D341Med (cell line): ENCODE data around the gene LRP1.
A peak's percentile ranks its signal among the peaks of the same experiment; 100 is the strongest.

Source experiments
- DNase-seq: peaks from one replicate; pipeline ENCODE4 v3.0.0; 2012; ENCODE audit warnings: low spot score

LRP1 gene

DNA sequence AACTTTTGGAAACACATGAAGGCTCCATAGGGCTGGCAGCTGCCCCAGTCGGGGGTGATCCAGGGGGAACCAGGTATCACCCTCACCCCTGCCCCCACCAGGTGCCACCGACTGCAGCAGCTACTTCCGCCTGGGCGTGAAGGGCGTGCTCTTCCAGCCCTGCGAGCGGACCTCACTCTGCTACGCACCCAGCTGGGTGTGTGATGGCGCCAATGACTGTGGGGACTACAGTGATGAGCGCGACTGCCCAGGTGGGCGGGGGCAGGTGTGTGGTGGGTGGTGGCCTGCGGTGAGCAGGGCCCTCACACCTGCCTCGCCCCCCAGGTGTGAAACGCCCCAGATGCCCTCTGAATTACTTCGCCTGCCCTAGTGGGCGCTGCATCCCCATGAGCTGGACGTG, 66.0 kb downstream of the LRP1 start:
- DNase-seq = no peak

DNA sequence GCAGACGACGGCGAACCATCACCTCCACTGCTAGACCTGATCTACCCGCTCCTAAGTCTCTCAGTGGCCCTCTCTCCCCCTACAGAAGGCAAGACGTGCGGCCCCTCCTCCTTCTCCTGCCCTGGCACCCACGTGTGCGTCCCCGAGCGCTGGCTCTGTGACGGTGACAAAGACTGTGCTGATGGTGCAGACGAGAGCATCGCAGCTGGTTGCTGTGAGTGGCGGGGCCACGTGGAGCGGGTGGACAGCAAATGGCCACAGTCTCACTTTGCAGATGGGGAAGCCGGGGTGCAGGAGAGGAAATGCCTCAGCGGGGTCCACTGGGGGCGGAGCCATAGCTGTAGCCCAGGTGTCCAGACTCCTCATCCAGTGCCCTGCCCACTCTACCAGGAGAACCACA, 66.9 kb downstream of the LRP1 start:
- DNase-seq = no peak

GRCh38 chr12:57195611-57196371, 67.5 kb downstream of the LRP1 start:
- no peak for DNase-seq

DNA sequence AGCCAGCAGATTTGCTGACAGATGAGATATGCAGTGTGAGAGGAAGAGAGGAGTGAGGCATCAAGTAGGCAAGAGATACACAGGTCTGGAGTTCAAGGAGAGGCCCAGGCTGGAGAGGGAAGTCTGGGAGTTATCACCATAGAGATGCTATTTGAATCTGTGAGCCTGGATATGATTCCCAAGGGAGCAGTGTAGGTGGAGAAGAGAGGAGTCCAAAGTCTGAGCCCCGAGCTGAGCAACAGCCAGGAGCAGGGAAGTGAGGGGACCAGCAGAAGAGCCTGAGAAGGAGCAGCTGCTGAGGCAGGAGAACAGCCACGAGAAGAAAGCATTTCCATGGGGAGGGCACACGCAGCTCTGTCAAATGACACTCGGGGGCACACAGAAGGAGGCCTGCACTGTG, 68.2 kb downstream of the LRP1 start:
- no peak for DNase-seq

DNA sequence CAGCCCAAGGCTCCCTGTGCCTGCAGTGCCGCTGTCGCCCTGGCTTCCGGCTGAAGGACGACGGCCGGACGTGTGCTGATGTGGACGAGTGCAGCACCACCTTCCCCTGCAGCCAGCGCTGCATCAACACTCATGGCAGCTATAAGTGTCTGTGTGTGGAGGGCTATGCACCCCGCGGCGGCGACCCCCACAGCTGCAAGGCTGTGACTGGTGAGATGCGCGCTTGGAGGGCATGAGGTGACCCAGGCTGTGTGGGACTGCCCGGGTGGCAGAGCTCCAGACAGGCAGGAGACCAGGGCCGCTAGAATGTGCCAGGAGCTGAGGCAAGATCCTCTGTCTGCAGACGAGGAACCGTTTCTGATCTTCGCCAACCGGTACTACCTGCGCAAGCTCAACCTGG, 68.7 kb downstream of the LRP1 start:
- no peak for DNase-seq

DNA sequence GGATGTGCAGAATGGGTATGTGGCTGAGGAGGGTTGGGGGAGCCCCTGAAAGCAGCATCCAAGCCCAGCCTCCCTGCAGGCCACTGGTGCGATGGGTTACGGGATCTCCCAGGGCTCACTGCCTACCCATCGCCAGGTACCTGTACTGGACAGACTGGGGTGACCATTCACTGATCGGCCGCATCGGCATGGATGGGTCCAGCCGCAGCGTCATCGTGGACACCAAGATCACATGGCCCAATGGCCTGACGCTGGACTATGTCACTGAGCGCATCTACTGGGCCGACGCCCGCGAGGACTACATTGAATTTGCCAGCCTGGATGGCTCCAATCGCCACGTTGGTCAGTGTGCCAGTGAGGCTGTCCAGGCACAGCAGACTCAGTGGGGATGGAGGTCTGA, 70.0 kb downstream of the LRP1 start:
- no peak for DNase-seq

DNA sequence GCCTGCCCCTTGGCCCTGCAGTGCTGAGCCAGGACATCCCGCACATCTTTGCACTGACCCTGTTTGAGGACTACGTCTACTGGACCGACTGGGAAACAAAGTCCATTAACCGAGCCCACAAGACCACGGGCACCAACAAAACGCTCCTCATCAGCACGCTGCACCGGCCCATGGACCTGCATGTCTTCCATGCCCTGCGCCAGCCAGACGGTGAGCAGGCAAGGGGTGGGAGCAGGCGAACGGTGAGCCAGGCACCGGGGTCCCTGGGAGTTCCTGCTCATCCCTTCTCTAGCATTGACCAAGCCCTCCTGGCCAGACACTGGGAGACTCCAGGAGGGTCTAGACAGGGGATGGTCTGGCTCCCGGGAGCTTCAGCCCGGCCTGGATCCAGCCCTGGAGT, 70.9 kb downstream of the LRP1 start:
- no peak for DNase-seq

DNA sequence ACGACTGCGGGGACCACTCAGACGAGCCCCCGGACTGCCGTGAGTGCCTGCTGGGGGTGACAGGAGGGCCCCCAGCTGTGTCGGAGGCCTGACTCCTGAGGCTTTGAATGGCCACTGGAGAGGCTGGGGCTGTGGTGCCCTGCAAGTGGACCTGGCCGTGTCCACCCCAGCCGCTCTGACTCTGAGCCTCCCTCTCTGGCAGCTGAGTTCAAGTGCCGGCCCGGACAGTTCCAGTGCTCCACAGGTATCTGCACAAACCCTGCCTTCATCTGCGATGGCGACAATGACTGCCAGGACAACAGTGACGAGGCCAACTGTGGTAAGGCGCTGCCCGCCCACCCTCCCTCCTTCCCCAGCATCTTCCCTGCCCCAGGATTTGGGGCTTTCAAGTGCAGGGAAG, 72.2 kb downstream of the LRP1 start:
- no peak for DNase-seq

DNA sequence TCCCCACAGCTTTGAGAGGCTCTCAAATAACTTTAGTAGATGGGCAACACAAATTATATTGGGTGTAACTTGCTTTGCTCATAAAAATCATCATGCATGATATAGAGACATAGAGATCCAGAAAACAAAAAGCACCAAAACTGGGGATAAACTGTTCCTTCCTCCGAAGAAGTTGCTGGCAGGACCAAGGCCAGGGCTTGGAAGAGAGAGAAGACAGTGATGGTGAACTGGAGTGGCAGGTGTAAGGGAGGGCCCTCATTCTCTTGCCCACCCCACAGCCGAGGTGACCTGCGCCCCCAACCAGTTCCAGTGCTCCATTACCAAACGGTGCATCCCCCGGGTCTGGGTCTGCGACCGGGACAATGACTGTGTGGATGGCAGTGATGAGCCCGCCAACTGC, 72.9 kb downstream of the LRP1 start:
- DNase-seq = no peak

DNA sequence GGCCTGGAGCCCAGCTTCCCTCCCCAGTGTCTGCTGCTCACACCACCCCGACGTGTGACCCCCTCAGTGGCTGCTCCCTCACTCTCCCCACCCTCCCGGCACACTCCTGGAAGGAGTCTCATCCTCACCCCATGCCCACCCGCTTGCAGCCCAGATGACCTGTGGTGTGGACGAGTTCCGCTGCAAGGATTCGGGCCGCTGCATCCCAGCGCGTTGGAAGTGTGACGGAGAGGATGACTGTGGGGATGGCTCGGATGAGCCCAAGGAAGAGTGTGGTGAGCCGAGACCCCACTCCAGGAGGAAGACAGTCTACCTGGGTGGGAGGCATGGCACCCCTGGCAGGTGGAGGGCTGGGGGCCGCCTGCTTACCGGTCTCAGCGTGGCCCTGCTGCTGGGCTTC, 73.3 kb downstream of the LRP1 start:
- DNase-seq = no peak

DNA sequence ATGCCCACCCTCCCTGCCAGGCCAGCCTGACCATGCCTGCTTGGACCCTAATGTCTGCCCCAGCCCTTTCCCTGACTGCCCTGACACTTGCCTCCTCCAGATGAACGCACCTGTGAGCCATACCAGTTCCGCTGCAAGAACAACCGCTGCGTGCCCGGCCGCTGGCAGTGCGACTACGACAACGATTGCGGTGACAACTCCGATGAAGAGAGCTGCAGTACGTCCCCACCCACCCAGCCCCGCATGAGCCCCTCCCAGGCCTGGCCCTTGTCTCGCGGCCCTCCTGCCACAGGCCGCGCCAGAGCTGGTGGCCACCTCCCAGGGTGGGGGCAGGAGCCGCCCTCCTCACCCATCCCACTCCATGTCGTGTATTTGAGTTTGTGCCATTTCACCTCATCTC, 74.0 kb downstream of the LRP1 start:
- no peak for DNase-seq

- DNase-seq = no peak
These were observed 74.9 kb downstream of the LRP1 start for GRCh38 chr12:57203201-57203600.

- DNase-seq = no peak
These were observed 75.5 kb downstream of the LRP1 start for GRCh38 chr12:57203791-57204190.

DNA sequence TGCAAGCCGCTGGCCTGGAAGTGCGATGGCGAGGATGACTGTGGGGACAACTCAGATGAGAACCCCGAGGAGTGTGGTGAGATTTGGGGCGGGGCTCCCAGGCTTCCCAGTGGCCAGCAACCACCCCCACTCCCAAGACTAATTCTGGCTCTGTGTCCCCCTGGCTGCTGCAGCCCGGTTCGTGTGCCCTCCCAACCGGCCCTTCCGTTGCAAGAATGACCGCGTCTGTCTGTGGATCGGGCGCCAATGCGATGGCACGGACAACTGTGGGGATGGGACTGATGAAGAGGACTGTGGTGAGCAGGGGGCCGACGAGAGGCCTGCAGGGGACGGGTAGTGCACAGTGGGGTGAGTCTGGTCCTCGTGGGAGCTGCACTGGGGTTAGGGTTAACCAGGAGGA, 76.2 kb downstream of the LRP1 start:
- no peak for DNase-seq

DNA sequence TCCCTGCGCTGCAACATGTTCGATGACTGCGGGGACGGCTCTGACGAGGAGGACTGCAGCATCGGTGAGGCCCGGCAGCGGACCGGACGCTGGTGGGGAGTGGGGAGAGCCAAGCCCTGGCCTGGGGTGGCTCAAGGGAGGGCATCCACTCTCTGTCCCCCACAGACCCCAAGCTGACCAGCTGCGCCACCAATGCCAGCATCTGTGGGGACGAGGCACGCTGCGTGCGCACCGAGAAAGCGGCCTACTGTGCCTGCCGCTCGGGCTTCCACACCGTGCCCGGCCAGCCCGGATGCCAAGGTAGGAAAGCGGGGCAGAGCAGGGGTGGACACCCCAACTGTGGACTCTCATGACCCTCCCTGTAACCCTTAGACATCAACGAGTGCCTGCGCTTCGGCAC, 76.9 kb downstream of the LRP1 start:
- no peak for DNase-seq

GRCh38 chr12:57205931-57206330, 77.6 kb downstream of the LRP1 start:
- no peak for DNase-seq

DNA sequence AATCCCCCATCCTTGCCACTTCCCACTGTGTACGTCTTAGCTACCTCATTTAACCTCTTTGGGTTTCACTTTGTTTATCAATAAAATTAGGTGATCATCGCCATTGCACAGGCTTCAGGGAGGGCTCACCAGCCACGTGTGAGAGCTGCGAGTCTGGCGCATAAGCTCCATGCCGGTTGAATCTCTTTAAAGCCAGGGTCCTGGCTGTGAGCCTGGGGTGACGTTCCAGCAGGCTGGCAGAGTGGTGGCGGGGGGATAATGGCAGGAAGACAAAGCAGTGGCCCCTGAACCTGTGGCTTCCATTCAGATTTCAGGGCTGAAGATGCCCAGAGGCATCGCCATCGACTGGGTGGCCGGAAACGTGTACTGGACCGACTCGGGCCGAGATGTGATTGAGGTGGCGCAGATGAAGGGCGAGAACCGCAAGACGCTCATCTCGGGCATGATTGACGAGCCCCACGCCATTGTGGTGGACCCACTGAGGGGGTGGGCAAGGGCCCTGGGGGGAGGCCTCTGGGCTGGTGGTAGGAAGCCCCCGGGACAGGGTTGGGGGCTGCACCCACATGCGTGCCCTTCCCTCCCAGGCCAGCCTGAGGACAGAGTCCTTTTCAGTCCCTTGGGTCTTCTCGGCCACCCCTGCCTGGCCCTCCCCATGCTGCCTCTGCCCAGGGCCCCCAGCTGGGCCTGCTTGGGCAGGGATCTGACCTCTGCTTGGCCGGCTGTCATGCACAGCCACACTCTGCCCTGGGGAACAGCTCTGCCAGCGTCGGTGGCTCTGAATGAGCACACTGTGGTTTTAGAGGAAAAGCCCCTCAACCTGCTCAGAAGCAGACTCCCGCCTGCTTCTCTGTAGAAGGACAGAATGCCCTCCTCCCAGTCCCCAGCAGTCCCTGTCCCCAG, 79.7 kb downstream of the LRP1 start:
- peak; percentile 59 for DNase-seq

DNA sequence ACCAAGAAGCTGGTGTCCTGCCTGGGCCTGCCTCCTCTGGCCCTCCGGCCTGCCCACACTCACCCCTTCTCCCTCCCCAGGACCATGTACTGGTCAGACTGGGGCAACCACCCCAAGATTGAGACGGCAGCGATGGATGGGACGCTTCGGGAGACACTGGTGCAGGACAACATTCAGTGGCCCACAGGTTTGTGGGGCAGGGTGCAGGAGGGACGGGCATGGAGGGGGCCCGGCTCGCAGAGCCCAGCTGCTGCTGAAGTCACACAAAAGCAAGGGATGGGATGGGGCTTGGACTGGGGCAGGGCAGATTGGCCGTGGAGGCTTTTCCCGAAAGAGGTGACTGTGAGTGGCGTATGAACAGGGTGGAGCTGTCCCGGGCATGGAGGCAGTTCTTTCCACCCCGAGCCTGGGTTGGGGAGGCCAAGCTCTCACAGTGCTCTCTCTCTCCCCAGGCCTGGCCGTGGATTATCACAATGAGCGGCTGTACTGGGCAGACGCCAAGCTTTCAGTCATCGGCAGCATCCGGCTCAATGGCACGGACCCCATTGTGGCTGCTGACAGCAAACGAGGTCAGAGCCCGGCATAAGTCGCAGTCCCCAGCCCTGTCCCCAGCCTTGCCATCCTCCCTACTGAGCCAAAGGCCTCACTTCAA, 80.5 kb downstream of the LRP1 start:
- no peak for DNase-seq

- DNase-seq = no peak
These were observed 81.6 kb downstream of the LRP1 start for GRCh38 chr12:57209916-57210315.

- no peak for DNase-seq
These were observed 82.2 kb downstream of the LRP1 start for GRCh38 chr12:57210461-57210860.

GRCh38 chr12:57210926-57211692, 82.8 kb downstream of the LRP1 start:
- no peak for DNase-seq
